GM12873 (cell line): Measurements from ENCODE around the gene OLFML3.

Source experiments
- CTCF ChIP-seq: IDR thresholded peaks from 2 replicates; pipeline ENCODE4 v1.5.1; 2012; ENCODE audit warnings: low read depth, mild to moderate bottlenecking, moderate library complexity, low read length, control low read depth; ENCODE audit not compliant: insufficient read depth; ENCODE audit errors: missing control alignments

OLFML3 gene

DNA sequence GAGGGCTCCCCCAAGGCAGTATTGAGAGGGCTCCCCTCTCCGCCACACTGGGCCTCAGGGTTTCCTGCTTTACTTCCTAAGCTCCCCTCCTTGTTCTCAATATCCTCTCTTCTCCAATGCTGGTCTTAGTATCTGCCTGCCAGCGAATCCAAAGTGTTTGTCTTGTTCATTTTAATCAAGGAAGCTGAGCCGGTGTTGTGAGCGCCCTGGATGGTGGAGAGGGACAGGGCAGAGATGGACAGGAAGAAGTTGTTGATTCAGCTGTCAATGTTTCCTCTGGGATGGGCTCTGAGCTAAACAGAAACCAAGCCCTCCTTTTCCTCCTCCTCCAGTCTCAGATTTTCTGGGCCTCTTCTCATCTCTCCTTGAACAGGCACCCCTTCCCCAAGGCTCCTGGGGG is 5.4 kb downstream of the OLFML3 start:
- TF ChIP-seq CTCF = no peak

- TF ChIP-seq CTCF = no peak
Observed at GRCh38 chr1:113986802-113987201, 7.5 kb downstream of the OLFML3 start.

DNA sequence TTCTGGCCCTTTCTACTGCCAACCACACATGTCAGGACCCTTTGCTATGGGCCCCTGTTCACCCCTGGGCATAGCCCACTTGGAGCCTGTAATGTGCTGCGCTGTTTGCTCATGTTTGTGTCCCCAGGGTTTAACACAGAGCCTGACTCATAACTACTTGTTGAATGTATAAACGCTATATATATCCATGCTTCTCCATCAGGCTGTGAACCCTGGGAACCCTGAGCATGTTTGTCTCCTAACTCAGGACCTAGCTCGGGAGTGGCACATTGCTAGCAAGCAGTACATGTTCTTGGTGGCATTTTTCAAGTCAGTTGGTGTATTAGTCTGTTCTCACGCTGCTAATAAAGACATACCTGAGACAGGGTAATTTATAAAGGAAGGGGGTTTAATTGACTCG is 8.0 kb downstream of the OLFML3 start:
- TF ChIP-seq CTCF = no peak

GRCh38 chr1:113990530-113990929 is 11.3 kb downstream of the OLFML3 start:
- TF ChIP-seq CTCF = no peak

DNA sequence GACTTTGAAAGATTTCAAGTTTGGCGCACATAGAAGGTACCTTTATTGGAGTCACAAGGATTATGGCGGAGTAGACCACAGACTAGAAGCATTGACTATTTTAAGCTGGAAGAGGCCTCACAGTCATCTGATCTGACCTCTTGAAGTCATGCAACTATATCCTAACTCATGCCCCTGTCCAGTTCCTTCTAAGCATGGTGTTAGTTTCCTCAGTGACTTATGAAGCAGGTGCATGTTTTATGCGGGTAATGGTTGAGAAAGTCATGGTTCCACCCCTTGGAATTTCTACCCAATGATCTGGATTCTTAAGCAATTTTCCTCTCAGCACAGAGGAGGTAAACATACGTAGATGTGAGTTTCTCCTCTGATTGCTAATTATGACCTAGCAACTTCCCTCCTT is 11.7 kb downstream of the OLFML3 start:
- TF ChIP-seq CTCF = no peak

- no peak for TF ChIP-seq CTCF
Observed at GRCh38 chr1:113991467-113991997, 12.3 kb downstream of the OLFML3 start.

DNA sequence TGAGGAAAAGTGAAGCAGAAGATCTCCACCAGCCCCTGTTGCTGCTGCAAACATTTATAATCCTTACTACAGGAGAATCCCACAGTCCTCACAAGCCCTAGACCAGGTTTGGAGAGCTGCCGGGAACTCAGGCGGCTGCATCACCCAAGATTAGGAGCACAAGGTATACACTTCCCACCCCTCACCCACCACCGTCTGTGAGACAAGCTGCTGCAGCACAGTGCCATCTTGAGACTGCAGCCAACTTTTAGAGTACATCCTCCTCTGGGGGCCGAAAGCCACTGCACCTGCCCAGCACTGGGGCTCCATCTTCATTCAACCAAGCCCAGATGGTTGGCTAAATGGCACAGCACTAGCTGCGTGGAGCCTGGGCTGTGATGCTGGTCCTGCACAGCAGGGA is 13.8 kb downstream of the OLFML3 start:
- TF ChIP-seq CTCF = no peak
